Measurements from ENCODE around the gene METRNL.

METRNL gene

DNA sequence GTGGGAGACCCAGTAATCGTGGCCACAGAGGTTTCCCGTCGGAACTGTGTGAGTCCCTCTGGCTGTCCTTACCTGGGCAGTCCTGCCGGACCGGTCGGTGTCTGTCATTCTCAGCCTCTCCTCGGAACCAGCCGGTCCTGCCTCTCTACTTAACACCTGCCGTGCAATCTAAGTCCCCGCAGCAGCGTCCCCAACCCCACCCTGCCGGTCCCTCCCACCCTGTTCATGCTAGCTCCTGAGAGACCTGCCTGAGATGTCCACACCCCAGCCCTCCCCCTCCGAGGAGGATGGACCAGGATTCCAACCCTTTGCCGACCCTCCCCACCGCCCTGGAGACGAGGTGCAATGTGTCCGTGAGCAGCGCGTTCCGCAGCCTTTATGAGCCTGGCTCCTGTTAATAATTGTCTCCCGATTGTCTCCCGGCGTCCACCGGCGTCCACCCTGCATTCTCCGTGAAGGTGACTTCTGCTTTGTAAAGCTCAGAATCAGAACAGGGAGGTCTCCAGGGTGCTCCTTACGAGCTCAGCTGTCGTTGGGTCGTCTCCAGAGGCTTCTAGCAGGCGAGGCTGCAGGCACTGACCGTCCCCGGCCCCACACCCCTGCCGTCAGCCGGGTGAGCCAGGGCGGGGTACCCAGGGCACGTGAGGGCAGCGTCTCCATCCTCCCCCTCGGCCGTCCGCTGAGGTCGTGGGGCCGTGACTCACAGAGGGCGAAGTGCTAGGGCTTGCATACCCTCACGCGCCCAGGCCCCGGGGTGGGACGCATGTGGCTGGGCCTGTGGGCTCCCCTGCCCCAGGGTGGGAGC lies 10.1 kb downstream of the METRNL start:
- no peak for DNase-seq (ENCODE audit: low read depth in 3 of 3, low spot score in 1 of 3)

DNA sequence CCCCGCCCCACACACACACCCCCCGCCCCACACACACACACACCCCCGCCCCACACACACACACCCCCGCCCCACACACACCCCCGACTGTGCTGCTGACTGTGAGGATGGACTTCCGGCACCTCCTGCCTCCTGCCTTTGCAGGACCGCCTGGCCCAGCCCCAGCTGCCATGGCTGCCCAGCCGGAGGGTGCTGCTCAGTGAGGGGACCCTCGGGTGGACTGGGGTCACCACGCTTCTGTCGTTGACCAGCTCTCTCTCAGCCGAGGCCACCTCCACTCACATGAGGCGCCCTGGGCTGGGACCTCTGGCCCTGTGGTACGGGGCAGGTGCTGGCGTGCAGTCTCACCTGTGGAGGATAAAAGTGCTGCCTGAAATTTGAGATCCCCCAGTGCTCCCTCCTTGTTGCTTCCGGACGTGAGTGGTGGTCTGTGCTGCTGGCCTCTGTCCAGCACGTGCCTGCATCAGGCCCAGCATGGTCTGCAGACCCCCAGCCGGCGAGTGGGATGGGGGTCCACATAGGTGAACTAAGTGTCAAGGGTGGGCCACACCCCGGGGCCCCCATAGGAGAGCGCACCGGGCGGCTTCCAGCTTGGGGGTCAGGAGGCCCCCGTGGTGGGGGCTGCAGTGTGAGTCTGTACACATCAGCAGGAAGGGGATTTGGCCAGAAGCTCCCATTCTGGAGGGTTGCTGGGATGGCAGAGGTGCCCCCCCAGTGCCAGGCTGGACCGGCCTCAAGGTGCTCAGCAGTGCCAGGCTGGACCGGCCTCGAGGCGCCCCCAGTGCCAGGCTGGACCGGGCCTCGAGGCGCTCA lies 11.2 kb downstream of the METRNL start:
- DNase-seq (ENCODE audit: low read depth in 3 of 3, low spot score in 1 of 3) = no peak

DNA sequence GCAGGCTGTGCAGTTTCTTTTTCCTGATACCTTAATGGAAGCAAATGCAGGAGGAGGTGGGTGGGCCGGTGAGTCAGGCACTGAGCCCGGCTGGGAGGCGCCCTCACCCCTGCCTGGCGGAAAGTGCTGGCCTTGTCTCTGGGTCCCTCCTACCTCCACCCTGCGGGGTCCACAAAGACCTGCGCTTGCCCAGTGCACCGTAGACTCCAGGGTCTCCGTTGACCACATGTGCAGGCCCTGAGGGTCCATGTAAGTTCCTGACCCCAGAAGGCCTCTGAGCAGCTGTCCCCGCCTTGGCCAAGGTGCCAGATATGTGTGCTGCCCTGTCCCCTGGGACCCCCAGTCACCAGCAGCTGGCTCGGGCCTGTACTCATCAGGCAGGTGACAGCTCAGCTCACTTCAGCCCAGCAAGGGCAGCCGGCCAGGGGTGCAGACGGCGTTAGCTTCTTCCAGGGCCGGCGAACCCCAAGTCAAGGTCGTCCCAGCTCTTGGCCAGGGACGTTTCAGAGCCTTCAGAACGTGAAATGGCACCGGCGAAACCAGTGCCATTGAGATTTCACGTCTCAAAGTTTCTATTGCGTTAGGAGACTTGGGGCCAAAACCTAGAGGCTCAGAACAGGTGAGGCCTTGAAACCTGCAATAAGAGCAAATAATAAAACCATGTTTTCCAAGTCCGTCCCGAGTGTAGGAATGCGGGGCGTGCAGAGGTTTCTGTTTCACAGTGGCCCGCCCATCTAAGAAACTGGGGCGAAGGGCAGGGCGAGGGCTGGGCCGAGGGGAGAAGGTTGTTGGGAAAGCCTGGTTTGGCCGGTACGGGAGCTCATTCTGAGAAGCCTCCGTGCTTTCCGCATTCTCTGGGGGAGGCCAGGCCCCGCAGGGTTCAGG lies 12.1 kb downstream of the METRNL start:
- DNase-seq (ENCODE audit: low read depth in 3 of 3, low spot score in 1 of 3) = no peak

DNA sequence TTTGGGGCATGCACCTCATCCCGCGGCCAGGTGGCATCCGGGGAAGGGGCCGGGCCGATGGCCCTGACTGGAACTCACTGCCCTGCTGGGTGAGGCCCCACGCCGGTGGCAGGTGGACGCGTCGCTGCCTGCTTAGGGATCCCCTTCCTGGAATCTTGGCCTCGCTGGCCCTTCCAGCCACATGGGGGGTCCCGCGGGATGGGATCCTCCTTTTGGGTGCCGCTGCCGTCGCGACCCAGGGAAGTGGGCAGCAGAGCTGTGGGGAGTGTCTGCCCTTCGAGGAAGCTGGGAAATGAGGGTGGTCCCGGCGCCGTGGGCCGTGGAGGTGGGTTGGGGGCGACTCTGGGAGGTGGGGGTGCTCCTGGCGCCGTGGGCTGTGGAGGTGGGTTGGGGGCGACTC lies 12.8 kb downstream of the METRNL start:
- DNase-seq (ENCODE audit: low read depth in 3 of 3, low spot score in 1 of 3) = no peak

DNA sequence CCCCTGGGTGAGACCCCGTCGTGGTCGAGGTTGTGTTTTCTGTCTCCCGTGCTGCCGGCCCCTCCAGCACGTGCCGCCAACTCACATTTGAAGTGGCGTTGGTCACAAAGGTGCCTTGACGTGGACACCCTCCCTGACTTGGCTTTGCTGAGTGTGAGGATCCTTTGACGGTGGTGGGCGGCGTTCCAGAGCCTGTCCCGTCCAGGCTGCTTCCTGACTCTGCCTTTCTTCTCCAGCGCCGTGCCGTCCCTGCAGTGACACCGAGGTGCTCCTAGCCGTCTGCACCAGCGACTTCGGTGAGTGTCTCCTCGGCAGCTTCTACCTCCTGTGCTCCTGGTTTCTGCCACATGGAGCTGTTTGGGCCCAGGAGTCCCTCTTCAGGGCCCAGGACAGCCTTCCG lies 13.5 kb downstream of the METRNL start:
- DNase-seq (ENCODE audit: low read depth in 3 of 3, low spot score in 1 of 3) = no peak

- no peak for DNase-seq (ENCODE audit: low read depth in 3 of 3, low spot score in 1 of 3)
Observed at GRCh38 chr17:83093506-83093905, 14.1 kb downstream of the METRNL start.

DNA sequence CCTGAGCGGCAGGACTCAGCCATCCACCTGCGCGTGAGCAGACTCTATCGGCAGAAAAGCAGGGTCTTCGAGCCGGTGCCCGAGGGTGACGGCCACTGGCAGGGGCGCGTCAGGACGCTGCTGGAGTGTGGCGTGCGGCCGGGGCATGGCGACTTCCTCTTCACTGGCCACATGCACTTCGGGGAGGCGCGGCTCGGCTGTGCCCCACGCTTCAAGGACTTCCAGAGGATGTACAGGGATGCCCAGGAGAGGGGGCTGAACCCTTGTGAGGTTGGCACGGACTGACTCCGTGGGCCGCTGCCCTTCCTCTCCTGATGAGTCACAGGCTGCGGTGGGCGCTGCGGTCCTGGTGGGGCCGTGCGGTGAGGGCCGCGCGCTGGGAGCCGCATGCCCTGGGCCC lies 14.9 kb downstream of the METRNL start:
- no peak for DNase-seq (ENCODE audit: low read depth in 3 of 3, low spot score in 1 of 3)

DNA sequence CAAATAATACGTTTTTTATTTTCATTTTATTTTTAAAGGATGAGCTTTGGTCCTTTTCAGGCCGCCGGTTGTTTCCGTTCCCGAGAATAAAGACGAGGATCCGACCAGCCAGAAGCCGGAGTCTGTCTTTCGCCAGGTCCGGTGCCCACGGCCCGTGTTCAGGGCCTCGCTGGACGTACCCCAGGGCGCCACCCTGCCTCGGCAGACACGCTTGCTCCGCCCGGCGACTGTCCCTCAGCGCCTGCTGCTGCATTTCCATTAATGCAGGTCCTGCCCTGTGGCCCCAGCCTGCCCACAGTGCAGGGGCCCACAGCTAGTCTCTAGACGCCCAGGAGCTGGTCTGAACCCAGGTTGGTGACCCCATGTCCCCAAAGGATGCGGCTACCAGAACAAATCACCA lies 15.6 kb downstream of the METRNL start:
- DNase-seq (ENCODE audit: low read depth in 3 of 3, low spot score in 1 of 3) = no peak

- no peak for DNase-seq (ENCODE audit: low read depth in 3 of 3, low spot score in 1 of 3)
Observed at GRCh38 chr17:83096401-83097224, 17.2 kb downstream of the METRNL start.

DNA sequence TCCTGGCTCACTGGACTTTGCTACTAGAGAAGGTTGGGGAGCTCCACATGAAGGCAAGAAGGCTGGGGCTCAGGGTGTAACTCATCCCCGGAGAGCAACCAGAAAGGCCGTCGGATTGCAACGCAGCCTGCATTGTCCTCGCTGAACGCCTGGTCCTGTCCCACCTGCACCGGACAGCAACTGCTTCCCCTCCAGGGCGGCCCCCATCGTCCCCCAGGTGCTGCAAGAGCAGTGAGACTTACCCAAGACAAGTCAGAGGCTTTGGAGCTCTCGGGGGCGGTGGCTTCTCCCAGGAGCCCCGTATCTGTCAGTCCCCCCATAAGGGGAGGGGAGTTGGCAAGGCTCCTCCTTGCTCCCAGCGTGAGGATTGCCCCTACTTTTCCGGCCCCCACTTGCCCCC lies 18.4 kb downstream of the METRNL start:
- DNase-seq (ENCODE audit: low read depth in 3 of 3, low spot score in 1 of 3) = no peak

DNA sequence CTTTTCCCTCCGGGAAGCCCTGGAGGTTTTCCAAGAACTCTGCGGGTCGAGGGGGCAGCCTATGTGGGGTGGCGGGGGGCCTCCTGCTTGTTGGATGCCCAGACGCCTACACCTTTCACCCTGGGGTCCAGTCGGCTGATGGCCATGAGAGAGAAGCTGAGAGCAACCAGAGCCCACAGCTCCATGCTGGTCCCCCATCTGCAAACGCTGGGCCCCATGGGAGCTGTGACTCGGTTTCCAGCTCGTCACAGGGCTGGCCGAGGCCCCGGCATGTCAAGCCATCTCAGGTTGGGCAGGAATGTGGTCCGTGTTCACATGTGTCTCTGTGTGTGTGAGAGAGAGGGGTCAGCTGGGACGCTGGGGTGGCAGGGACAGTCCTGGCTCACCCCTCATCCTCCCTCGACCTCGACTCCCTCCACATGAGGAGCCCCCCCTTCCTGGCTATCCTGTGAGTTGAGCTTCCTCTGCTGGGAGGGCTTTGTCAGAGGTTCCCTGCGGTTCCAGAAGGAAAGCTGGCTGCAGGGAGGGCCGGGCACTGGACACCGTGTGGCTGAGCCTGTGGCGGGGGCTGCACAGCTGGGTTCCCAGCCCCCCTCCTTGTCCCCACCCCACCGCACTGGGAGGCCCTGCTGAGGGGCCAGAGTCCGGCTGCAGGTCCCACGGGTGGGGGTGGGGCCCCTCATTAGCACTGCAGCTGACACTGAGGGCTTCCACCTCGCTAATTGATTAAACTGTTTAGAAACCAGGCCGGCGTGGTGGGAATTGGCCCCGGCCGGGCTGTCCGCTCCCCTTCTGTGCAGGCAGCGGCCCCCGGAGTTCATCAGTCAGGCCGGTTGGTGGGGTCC lies 19.1 kb downstream of the METRNL start:
- no peak for DNase-seq (ENCODE audit: low read depth in 3 of 3, low spot score in 1 of 3)

- no peak for DNase-seq (ENCODE audit: low read depth in 3 of 3, low spot score in 1 of 3)
Observed at GRCh38 chr17:83099086-83099555, 19.7 kb downstream of the METRNL start.

- no peak for DNase-seq (ENCODE audit: low read depth in 3 of 3, low spot score in 1 of 3)
Observed at GRCh38 chr17:83099570-83100181, 20.3 kb downstream of the METRNL start.

DNA sequence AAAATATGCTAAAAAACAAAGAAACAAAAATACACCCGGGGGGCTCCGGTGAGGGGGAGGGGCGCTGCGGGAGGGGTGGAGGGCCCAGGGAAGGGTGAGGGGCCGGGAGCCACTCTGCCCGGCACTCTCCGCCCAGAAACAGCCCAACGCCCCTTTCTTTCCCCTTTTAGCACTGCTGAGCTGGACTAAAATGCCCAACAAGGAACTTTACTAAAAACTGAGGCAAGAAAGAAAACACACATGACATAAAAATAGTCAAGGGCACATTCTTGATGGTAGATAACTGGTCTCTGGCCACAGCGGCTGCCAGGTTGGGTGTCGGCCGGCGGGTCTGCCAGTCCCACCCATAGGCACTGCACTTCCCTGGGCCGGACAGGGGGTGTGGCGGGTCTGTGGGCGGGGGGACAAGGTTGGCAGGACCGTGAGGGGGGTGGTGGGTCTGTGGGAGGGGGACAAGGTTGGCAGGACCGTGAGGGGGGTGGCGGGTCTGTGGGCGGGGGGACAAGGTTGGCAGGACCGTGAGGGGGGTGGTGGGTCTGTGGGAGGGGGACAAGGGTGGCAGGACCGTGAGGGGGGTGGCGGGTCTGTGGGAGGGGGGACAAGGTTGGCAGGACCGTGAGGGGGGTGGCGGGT lies 20.9 kb downstream of the METRNL start:
- no peak for DNase-seq (ENCODE audit: low read depth in 3 of 3, low spot score in 1 of 3)

GRCh38 chr17:83100853-83101391 lies 21.5 kb downstream of the METRNL start:
- no peak for DNase-seq (ENCODE audit: low read depth in 3 of 3, low spot score in 1 of 3)

GRCh38 chr17:83101805-83102480 lies 22.5 kb downstream of the METRNL start:
- no peak for DNase-seq (ENCODE audit: low read depth in 3 of 3, low spot score in 1 of 3)

DNA sequence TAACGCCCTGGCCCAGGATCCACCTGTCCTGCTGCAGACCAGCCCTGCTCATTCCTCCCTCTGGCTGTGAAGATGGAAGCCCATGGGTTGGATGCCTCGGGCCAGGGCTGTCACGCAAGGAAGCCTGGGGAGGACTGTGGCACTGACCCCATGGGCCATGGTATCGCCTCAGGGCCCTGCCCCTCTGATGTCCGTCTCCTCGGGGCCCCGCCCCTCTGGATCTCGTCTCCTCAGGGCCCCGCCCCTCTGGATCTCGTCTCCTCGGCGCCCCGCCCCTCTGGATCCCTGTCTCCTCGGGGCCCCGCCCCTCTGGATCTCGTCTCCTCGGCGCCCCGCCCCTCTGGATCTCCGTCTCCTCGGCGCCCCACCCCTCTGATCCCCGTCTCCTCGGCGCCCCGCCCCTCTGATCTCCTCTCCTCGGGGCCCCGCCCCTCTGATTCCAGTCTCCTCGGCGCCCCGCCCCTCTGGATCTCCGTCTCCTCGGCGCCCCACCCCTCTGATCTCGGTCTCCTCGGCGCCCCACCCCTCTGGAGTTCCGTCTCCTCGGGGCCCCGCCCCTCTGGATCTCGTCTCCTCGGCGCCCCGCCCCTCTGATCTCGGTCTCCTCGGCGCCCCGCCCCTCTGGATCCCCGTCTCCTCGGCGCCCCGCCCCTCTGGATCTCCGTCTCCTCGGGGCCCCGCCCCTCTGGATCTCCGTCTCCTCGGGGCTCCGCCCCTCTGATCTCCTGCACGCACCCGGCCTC lies 24.0 kb downstream of the METRNL start:
- DNase-seq (ENCODE audit: low read depth in 3 of 3, low spot score in 1 of 3) = no peak

Measured in stimulated activated CD4-positive, alpha-beta T cell treated with anti-CD3 and anti-CD28 coated beads, TNF-alpha, amount 100 ng/mL, for 1 hour (primary cell).